HG03342 (cell line): ENCODE measurements around the gene GATA3.

Source experiments
- ATAC-seq: cut with Tn5 transposase; IDR thresholded peaks from one replicate; pipeline ENCODE4 v1.9.1; 2021; ENCODE audit warnings: mild to moderate bottlenecking, moderate library complexity; ENCODE audit not compliant: unreplicated experiment

The GATA3 gene

GRCh38 chr10:8037941-8038894 is 16.3 kb upstream of the GATA3 start:
- no peak for ATAC-seq

GRCh38 chr10:8039321-8039881 is 15.1 kb upstream of the GATA3 start:
- ATAC-seq = no peak

- ATAC-seq = no peak
Measured at GRCh38 chr10:8040651-8041050, 13.8 kb upstream of the GATA3 start.

GRCh38 chr10:8041284-8041991 is 13.1 kb upstream of the GATA3 start:
- ATAC-seq = no peak

- no peak for ATAC-seq
Measured at GRCh38 chr10:8041992-8042720, 12.3 kb upstream of the GATA3 start.

- no peak for ATAC-seq
Measured at GRCh38 chr10:8042721-8043568, 11.5 kb upstream of the GATA3 start.

GRCh38 chr10:8043569-8044306 is 10.8 kb upstream of the GATA3 start:
- ATAC-seq = no peak

GRCh38 chr10:8044331-8044907 is 10.1 kb upstream of the GATA3 start:
- ATAC-seq = no peak

- no peak for ATAC-seq
Measured at GRCh38 chr10:8044908-8045725, 9.4 kb upstream of the GATA3 start.

- ATAC-seq = no peak
Measured at GRCh38 chr10:8045726-8046494, 8.6 kb upstream of the GATA3 start.

GRCh38 chr10:8047452-8048280 is 6.8 kb upstream of the GATA3 start:
- no peak for ATAC-seq

GRCh38 chr10:8048281-8049008 is 6.0 kb upstream of the GATA3 start:
- no peak for ATAC-seq

GRCh38 chr10:8049045-8049864 is 5.2 kb upstream of the GATA3 start:
- ATAC-seq = no peak

- ATAC-seq = no peak
Measured at GRCh38 chr10:8049865-8050555, 4.5 kb upstream of the GATA3 start.
